Loucy (cell line): ENCODE measurements around the gene TBC1D2.

Source experiments
- H2AFZ ChIP-seq: fragments of 200-600 bp; sonication (generic); 2 replicates; pipeline ENCODE4 v1.6.0; 2016; ENCODE audit warnings: antibody characterized with exemption, mild to moderate bottlenecking, low read length, moderate library complexity
- H3F3A ChIP-seq: fragments of 200-600 bp; 2 replicates; pipeline ENCODE4 v1.6.0; 2016; ENCODE audit warnings: antibody characterized with exemption, low read depth, mild to moderate bottlenecking
- H3K27me3 ChIP-seq: fragments of 200-600 bp; sonication (generic); 2 replicates; pipeline ENCODE4 v1.6.1; 2014; ENCODE audit warnings: low read length, mild to moderate bottlenecking; ENCODE audit not compliant: insufficient read depth, poor library complexity, severe bottlenecking
- H3K36me3 ChIP-seq: fragments of 200-600 bp; sonication (generic); 2 replicates; pipeline ENCODE4 v1.6.1; 2016; ENCODE audit warnings: low read length; ENCODE audit not compliant: insufficient read depth
- H3K4me1 ChIP-seq: fragments of 200-600 bp; sonication (generic); 2 replicates; pipeline ENCODE4 v1.5.1; 2014; ENCODE audit warnings: low read length, mild to moderate bottlenecking; ENCODE audit not compliant: insufficient read depth, poor library complexity, severe bottlenecking
- H3K4me2 ChIP-seq: fragments of 200-600 bp; sonication (generic); 2 replicates; pipeline ENCODE4 v1.6.0; 2014; ENCODE audit warnings: antibody characterized with exemption, low read length, low read depth, mild to moderate bottlenecking; ENCODE audit not compliant: poor library complexity, severe bottlenecking
- H3K4me3 ChIP-seq: fragments of 200-600 bp; sonication (generic); 2 replicates; pipeline ENCODE4 v1.5.1; 2014; ENCODE audit warnings: low read length, mild to moderate bottlenecking, mixed read lengths; ENCODE audit not compliant: poor library complexity, severe bottlenecking
- H3K79me2 ChIP-seq: fragments of 200-600 bp; sonication (generic); 2 replicates; pipeline ENCODE4 v1.6.1; 2014; ENCODE audit warnings: low read length; ENCODE audit not compliant: insufficient read depth
- H3K9ac ChIP-seq: fragments of 200-600 bp; sonication (generic); 2 replicates; pipeline ENCODE4 v1.6.0; 2014; ENCODE audit warnings: mild to moderate bottlenecking, low read depth, low read length, moderate library complexity; ENCODE audit not compliant: poor library complexity, severe bottlenecking
- H3K9me2 ChIP-seq: fragments of 200-600 bp; sonication (generic); replicated peaks from 2 replicates; pipeline ENCODE4 v1.6.1; 2016; ENCODE audit warnings: low read depth, low read length, mixed read lengths
- H3K9me3 ChIP-seq: fragments of 200-600 bp; sonication (generic); 2 replicates; pipeline ENCODE4 v1.6.1; 2014; ENCODE audit warnings: mild to moderate bottlenecking, antibody characterized with exemption, low read length, low read depth; ENCODE audit not compliant: insufficient read depth
- H4K20me1 ChIP-seq: fragments of 200-600 bp; sonication (generic); 2 replicates; pipeline ENCODE4 v1.6.0; 2014; ENCODE audit warnings: antibody characterized with exemption, low read length, mild to moderate bottlenecking; ENCODE audit not compliant: insufficient read depth, poor library complexity, severe bottlenecking
- EZH2phosphoT487 ChIP-seq: fragments of 200-600 bp; IDR thresholded peaks from 2 replicates; pipeline ENCODE4 v1.6.1; 2018; ENCODE audit warnings: antibody characterized with exemption, mild to moderate bottlenecking, moderate library complexity, borderline replicate concordance
- TF ChIP-seq, protein P1 (sequence below): fragments of 200-600 bp; sonication (generic); conservative IDR thresholded peaks from 2 replicates; pipeline ENCODE4 v1.5.1; 2014; ENCODE audit warnings: mild to moderate bottlenecking, antibody characterized with exemption, low read length

TBC1D2 gene

DNA sequence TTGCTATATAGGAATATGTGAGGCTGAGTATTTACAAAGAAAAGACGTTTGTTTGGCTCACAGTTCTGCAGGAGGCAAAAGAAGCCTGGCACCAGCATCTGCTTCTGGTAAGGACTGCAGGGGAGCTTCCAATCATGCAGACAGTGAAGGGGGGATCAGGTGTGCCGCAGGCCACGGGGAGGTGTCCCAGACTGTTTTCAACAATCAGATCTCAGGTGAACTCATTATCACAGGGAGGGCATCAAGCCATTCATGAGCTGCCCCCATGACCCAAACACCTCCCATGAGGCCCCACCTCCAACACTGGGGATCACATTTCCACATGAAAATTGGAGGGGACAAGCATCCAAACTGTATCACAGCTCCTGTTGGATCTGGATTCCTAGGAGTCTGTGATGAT is 106.0 kb downstream of the TBC1D2 start:
- Histone ChIP-seq H3K4me3 (no peak overlapping the region), H3K9me3 (no peaks in the 10 kb centered on the region), H3K36me3 (no peaks in the 10 kb centered on the region), H3K9me2 (no peaks in the 10 kb centered on the region), H2AFZ (no peak overlapping the region), H3F3A (0 out of 2 replicates have a peak, but pooled peaks cover 3% of the 10 kb centered on the region), H3K4me2 (no peak overlapping the region), H3K4me1 (no peaks in the 10 kb centered on the region), H3K27me3 (no peaks in the 10 kb centered on the region), H4K20me1 (no peaks in the 10 kb centered on the region), H3K79me2 (no peaks in the 10 kb centered on the region), H3K9ac (no peak overlapping the region)
- no peak for TF ChIP-seq EZH2phosphoT487
- TF ChIP-seq, protein P1, sequence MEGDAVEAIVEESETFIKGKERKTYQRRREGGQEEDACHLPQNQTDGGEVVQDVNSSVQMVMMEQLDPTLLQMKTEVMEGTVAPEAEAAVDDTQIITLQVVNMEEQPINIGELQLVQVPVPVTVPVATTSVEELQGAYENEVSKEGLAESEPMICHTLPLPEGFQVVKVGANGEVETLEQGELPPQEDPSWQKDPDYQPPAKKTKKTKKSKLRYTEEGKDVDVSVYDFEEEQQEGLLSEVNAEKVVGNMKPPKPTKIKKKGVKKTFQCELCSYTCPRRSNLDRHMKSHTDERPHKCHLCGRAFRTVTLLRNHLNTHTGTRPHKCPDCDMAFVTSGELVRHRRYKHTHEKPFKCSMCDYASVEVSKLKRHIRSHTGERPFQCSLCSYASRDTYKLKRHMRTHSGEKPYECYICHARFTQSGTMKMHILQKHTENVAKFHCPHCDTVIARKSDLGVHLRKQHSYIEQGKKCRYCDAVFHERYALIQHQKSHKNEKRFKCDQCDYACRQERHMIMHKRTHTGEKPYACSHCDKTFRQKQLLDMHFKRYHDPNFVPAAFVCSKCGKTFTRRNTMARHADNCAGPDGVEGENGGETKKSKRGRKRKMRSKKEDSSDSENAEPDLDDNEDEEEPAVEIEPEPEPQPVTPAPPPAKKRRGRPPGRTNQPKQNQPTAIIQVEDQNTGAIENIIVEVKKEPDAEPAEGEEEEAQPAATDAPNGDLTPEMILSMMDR, result no peak
